CD4-positive, alpha-beta T cell (primary cell): ENCODE results near the gene NOXA1. TPM values are rescaled to one million over a fixed set of nuclear protein-coding genes. Genes with fewer than 3 reads are reported as not detected.

Experiments
- ATAC-seq: fragments of 200-7000 bp; cut with Tn5 transposase; one replicate; pipeline ENCODE4 v1.10.0; 2022; ENCODE audit warnings: mild to moderate bottlenecking; ENCODE audit not compliant: poor library complexity
- CTCF ChIA-PET: fragments of 350-600 bp; sonication (Branson Sonifier 250); formaldehyde crosslinking; loops from one replicate; lab custom pipeline; 2021; ENCODE audit warnings: antibody characterized with exemption, inconsistent platforms; lab: Charles Lee
- POLR2A ChIA-PET: fragments of 350-600 bp; sonication (Branson Sonifier 250); formaldehyde crosslinking; loops from one replicate; lab custom pipeline; 2021; ENCODE audit warnings: antibody characterized with exemption, inconsistent platforms; lab: Charles Lee
- DNase-seq, 14 experiments: peaks; one replicate each; pipeline ENCODE4 v3.0.0-alpha.2; 2013 to 2020; ENCODE audit warnings: mixed read lengths in 2 of 14
- H3K27ac ChIP-seq, 2 donors: one replicate each; pipeline versions ENCODE4 v1.5.1 to v1.7.0; 2013; ENCODE audit warnings: low read length in 2 of 2, low read depth in 1 of 2, mild to moderate bottlenecking in 1 of 2
- H3K27me3 ChIP-seq, 2 experiments: 1 replicate in 1 of 2; 2 replicates in 1 of 2; pipeline versions ENCODE4 v1.6.1 to v1.7.0; 2013; ENCODE audit warnings: low read length in 2 of 2, control low read depth in 1 of 2, mild to moderate bottlenecking in 1 of 2, moderate library complexity in 1 of 2; ENCODE audit not compliant: insufficient read depth in 2 of 2, control insufficient read depth in 1 of 2
- H3K36me3 ChIP-seq: one replicate; pipeline ENCODE4 v1.6.1; 2013; ENCODE audit warnings: low read length, control low read depth; ENCODE audit not compliant: insufficient read depth
- H3K4me1 ChIP-seq: one replicate; pipeline ENCODE4 v1.6.1; 2013; ENCODE audit warnings: low read length, control low read depth; ENCODE audit not compliant: insufficient read depth
- H3K4me3 ChIP-seq: one replicate; pipeline ENCODE4 v1.5.1; 2013; ENCODE audit warnings: mild to moderate bottlenecking, low read length, moderate library complexity
- H3K9me3 ChIP-seq, 2 experiments: 1 replicate in 1 of 2; 2 replicates in 1 of 2; pipeline versions ENCODE4 v1.6.1 to v1.7.0; 2013; ENCODE audit warnings: low read length in 2 of 2, mild to moderate bottlenecking in 2 of 2, control low read depth in 1 of 2, moderate library complexity in 1 of 2; ENCODE audit not compliant: control insufficient read depth in 1 of 2, insufficient read depth in 1 of 2
- H3K27ac Mint-ChIP-seq: one replicate; pipeline ENCODE4 v1.8.0; 2020; ENCODE audit warnings: mixed read lengths
- H3K27me3 Mint-ChIP-seq: one replicate; pipeline ENCODE4 v1.8.0; 2021; ENCODE audit warnings: mixed read lengths
- H3K36me3 Mint-ChIP-seq: one replicate; pipeline ENCODE4 v1.8.0; 2021; ENCODE audit warnings: low read depth, mixed read lengths
- H3K4me1 Mint-ChIP-seq: one replicate; pipeline ENCODE4 v1.8.0; 2021; ENCODE audit warnings: low read depth, mixed read lengths
- H3K4me3 Mint-ChIP-seq: one replicate; pipeline ENCODE4 v1.8.0; 2020; ENCODE audit warnings: mild to moderate bottlenecking, mixed read lengths
- H3K9me3 Mint-ChIP-seq: one replicate; pipeline ENCODE4 v1.8.0; 2020; ENCODE audit warnings: mixed read lengths
- intact Hi-C, 2 experiments: fragments of 100-400 bp; cut with DNase I in 1 of 2; cut with micrococcal nuclease in 1 of 2; formaldehyde crosslinking; loops; one replicate each; pipeline versions ENCODE4 v1.15.1 to v1.9.0; 2023 to 2025; cut with DNase I, micrococcal nuclease
- total RNA-seq, 174 experiments: library from RNA in 2 of 174; stranded (reverse) in 2 of 174; gene quantifications; one replicate each; pipeline ENCODE4 v1.2.3 and lab custom pipeline; 2021 to 2026
- TF ChIP-seq, protein P1 (sequence below): fragments of 200-600 bp; IDR thresholded peaks from one replicate; pipeline ENCODE4 v1.8.0; 2022; ENCODE audit warnings: antibody characterized with exemption, mild to moderate bottlenecking

Gene NOXA1
- total RNA-seq, 2 experiments from 2014 or later, result 6.7 to 7.7 TPM

DNA sequence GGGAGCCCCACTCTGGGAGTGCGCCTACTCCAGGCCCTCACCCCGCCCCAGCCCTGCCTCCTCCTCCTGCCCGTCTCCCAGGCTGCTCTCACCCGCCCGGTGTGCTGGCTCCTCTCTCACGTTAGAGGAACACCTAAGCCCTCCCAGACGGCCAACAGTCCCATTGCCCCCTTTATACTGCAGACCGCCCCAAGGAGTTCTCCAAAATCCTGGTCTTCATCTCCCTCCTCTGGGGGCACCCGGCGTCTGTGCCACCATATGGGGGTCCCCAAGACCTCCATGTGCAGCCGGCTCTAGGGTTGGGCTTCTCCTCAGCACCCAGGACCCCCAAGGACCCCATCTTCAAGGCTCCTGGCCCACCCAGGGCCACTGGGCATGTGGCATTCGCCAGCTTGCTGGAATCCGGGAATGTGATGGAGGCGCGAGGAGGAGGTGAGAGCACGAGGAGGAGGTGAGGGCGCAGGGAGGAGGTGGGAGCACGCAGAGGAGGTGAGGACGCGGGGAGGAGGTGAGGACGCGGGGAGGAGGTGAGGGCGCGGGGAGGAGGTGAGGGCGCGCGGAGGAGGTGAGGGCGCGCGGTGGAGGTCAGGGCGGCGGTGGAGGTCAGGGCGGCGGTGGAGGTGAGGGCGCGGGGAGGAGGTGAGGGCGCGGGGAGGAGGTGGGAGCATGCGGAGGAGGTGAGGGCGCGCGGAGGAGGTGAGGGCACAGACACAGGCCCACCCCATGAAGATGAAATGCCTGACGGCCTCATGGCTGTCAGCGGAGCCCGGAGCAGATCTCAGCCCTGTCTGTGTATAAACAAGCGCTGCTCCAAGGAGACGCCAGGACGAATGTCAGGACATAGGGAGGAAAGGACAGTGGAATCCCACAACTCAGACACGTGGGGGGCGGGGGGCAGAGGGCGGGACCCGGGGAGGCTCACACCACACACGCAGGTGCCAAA lies 41.4 kb upstream of the NOXA1 start:
- intact Hi-C loops, result no loop called here
- Mint-ChIP-seq H3K4me1 (peaks cover 4% of the 10 kb centered on the region), H3K27me3 (no peaks in the 10 kb centered on the region), H3K36me3 (no peaks in the 10 kb centered on the region), H3K9me3 (no peaks in the 10 kb centered on the region), H3K27ac (no peak overlapping the region), H3K4me3 (no peak overlapping the region)
- Histone ChIP-seq H3K4me3 (no peak overlapping the region), H3K27me3 (no peaks in the 10 kb centered on the region), H3K9me3 (peaks cover 0 to 3% of the 10 kb centered on the region in 2 experiments), H3K36me3 (no peaks in the 10 kb centered on the region), H3K27ac (no peak overlapping the region), H3K4me1 (peaks cover 6% of the 10 kb centered on the region)
- CTCF ChIA-PET, result interaction anchor here (0.7 kb wide), 1 partner anchor 29 kb away, joined by 3 read pairs; no protein-coding TSS in a partner anchor
- ATAC-seq (no peak), DNase-seq (peak in 1 of 14 experiments; percentile 9)
- TF ChIP-seq, protein P1, sequence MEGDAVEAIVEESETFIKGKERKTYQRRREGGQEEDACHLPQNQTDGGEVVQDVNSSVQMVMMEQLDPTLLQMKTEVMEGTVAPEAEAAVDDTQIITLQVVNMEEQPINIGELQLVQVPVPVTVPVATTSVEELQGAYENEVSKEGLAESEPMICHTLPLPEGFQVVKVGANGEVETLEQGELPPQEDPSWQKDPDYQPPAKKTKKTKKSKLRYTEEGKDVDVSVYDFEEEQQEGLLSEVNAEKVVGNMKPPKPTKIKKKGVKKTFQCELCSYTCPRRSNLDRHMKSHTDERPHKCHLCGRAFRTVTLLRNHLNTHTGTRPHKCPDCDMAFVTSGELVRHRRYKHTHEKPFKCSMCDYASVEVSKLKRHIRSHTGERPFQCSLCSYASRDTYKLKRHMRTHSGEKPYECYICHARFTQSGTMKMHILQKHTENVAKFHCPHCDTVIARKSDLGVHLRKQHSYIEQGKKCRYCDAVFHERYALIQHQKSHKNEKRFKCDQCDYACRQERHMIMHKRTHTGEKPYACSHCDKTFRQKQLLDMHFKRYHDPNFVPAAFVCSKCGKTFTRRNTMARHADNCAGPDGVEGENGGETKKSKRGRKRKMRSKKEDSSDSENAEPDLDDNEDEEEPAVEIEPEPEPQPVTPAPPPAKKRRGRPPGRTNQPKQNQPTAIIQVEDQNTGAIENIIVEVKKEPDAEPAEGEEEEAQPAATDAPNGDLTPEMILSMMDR, result no peak
- POLR2A ChIA-PET, result no interaction called here

DNA sequence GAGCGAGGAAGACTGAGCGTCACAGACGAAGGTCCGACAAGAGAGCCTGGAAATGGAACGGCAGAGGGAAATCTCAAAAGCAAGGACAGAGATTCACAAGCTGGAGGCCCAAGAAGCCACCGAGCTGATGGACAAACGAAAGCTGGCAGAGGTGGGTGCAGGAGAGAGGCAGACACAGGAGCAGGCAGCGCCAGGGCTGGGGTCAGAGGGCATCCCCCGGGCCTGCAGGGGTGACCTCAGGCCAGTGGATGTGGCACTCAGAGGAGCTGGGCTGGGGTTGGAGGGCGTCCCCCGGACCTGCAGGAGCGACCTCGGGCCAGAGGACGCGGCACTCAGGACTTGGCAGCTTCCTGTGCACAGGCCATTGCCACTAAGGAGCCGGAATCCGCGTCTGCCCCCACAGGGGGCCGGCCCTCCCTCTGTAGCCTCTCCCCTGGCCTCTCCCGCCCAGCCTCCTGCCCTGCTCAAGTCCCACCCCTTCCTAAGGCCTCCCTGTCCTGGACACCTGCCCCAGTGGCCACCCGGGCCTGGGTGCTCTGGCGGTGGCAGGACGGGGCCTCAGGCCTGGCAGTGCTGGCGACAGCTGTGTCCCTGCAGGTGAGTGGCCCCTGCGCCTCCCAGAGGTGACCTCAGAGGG lies 40.6 kb upstream of the NOXA1 start:
- H3K9me3 ChIP-seq, result peaks cover 0 to 3% of the 10 kb centered on the region in 2 experiments
- Mint-ChIP-seq H3K9me3 (no peaks in the 10 kb centered on the region), H3K27me3 (no peaks in the 10 kb centered on the region), H3K4me3 (no peak overlapping the region), H3K27ac (no peak overlapping the region), H3K36me3 (no peaks in the 10 kb centered on the region), H3K4me1 (peaks cover 10% of the 10 kb centered on the region)
- DNase-seq (peak in 2 of 14 experiments; percentile 16 to 32), ATAC-seq (no peak)
- no peak overlapping the region for H3K4me3 ChIP-seq
- peaks cover 14% of the 10 kb centered on the region for H3K4me1 ChIP-seq
- CTCF ChIA-PET, result no interaction called here
- H3K36me3 ChIP-seq, result no peaks in the 10 kb centered on the region
- intact Hi-C loops, result no loop called here
- TF ChIP-seq, protein P1, result no peak
- H3K27ac ChIP-seq, result no peak overlapping the region
- POLR2A ChIA-PET, result no interaction called here
- H3K27me3 ChIP-seq, result no peaks in the 10 kb centered on the region

DNA sequence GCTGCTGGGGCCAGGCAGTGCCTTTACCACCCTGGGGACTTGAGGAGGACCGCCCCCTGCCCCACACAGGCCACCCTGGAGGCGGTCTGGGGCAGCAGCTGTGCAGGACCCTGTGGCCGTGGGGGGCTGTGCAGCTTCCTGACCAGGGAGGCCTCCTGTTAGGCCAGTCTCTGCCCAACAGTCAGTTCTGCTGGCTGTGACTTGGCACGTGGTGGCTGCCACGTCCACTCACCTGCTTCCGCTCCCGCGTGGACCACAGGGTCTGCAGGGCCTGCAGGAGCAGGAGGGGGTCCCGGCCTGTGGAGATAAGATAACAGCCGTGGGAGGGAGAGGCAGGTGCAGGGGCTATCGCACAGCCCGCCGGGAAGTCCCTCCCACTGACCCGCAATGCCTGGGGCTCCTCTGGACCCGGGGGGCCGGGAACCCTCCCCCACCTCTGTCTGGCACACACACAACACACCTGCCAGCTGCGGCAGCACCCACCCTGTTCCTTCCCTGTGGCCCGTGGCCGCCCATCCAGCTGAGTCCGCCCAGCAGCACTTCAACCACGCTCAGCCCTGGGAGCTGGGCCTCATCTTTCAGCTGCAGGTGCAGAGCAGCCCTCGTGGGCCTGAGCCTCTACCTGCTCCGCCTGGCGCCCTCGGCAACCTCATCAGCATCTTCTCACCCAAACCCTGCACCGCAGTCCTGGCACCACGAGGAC lies 40.0 kb upstream of the NOXA1 start:
- no peak for ATAC-seq
- CTCF ChIA-PET, result no interaction called here

More for the DNA sequence above, 40.0 kb upstream of the NOXA1 start:
- H3K9me3 ChIP-seq, result peaks cover 0 to 3% of the 10 kb centered on the region in 2 experiments
- intact Hi-C loops, result no loop called here
- Mint-ChIP-seq H3K36me3 (no peaks in the 10 kb centered on the region), H3K4me1 (peaks cover 13% of the 10 kb centered on the region), H3K27ac (no peak overlapping the region), H3K4me3 (no peak overlapping the region), H3K9me3 (no peaks in the 10 kb centered on the region), H3K27me3 (no peaks in the 10 kb centered on the region)
- TF ChIP-seq, protein P1, result no peak
- no peak overlapping the region for H3K4me3 ChIP-seq
- peak in 2 of 14 experiments; percentile 10 to 12 for DNase-seq
- H3K4me1 ChIP-seq, result peaks cover 20% of the 10 kb centered on the region
- H3K36me3 ChIP-seq, result no peaks in the 10 kb centered on the region
- POLR2A ChIA-PET, result no interaction called here
- H3K27ac ChIP-seq, result no peak overlapping the region
- H3K27me3 ChIP-seq, result no peaks in the 10 kb centered on the region
